K562 (cell line): Measurements from ENCODE around the gene E2F2. TPM values are rescaled to one million over a fixed set of nuclear protein-coding genes. Genes with fewer than 3 reads are reported as not detected.

ENCODE experiments used
- BCL6 ChIP-seq: fragments of 250-450 bp; sonication (Bioruptor Pico); IDR thresholded peaks from 2 replicates; pipeline ENCODE4 v1.4.0; 2020
- CHCHD3 ChIP-seq: fragments of 250-450 bp; sonication (Bioruptor Pico); IDR thresholded peaks from 2 replicates; pipeline ENCODE4 v2.1.2; 2022; ENCODE audit warnings: mild to moderate bottlenecking
- CLOCK ChIP-seq: fragments of 250-450 bp; sonication (Bioruptor Pico); IDR thresholded peaks from 2 replicates; pipeline ENCODE4 v1.4.0; 2020; ENCODE audit warnings: mild to moderate bottlenecking, moderate library complexity, borderline replicate concordance
- CREB3L1 ChIP-seq: fragments of 450-650 bp; IDR thresholded peaks from 2 replicates; pipeline ENCODE4 v1.6.1; 2014; ENCODE audit warnings: low read depth, mild to moderate bottlenecking, moderate library complexity, borderline replicate concordance
- CTBP1 ChIP-seq: fragments of 450-650 bp; IDR thresholded peaks from 2 replicates; pipeline ENCODE4 v1.6.1; 2016; ENCODE audit warnings: borderline replicate concordance
- EP400 ChIP-seq: fragments of 450-650 bp; IDR thresholded peaks from 2 replicates; pipeline ENCODE4 v1.6.1; 2017; ENCODE audit warnings: antibody characterized with exemption, mild to moderate bottlenecking, moderate library complexity
- FOXK2 ChIP-seq, 2 experiments: fragments of 450-650 bp; IDR thresholded peaks in 1 of 2; conservative IDR thresholded peaks in 1 of 2; 2 replicates each; pipeline ENCODE4 v1.6.1; 2016; ENCODE audit warnings: low read depth in 2 of 2, mild to moderate bottlenecking in 1 of 2
- IFI16 ChIP-seq: fragments of 250-450 bp; sonication (Bioruptor Pico); IDR thresholded peaks from 2 replicates; pipeline ENCODE4 v2.1.2; 2022; ENCODE audit warnings: mild to moderate bottlenecking, inconsistent platforms
- MAFG ChIP-seq: fragments of 450-650 bp; conservative IDR thresholded peaks from 2 replicates; pipeline ENCODE4 v1.6.1; 2016; ENCODE audit warnings: missing genetic modification characterization, missing compliant biosample characterization
- MAZ ChIP-seq, 2 experiments: fragments of 450-650 bp in 1 of 2; sonication (generic) in 1 of 2; formaldehyde crosslinking; IDR thresholded peaks in 1 of 2; conservative IDR thresholded peaks in 1 of 2; 2 replicates each; pipeline versions ENCODE4 v1.4.0 to v1.5.0; 2020; ENCODE audit warnings: mild to moderate bottlenecking in 1 of 2, missing genetic modification reagents in 1 of 2
- MEF2D ChIP-seq: conservative IDR thresholded peaks from 2 replicates; pipeline ENCODE4 v1.6.1; 2016; ENCODE audit warnings: low read depth, missing genetic modification characterization, missing compliant biosample characterization
- MTF1 ChIP-seq: fragments of 250-450 bp; sonication (Bioruptor Pico); IDR thresholded peaks from 2 replicates; pipeline ENCODE4 v1.9.0; 2021; ENCODE audit warnings: moderate library complexity, mild to moderate bottlenecking, inconsistent platforms, borderline replicate concordance
- PHB ChIP-seq: fragments of 250-450 bp; sonication (Bioruptor Pico); IDR thresholded peaks from 2 replicates; pipeline ENCODE4 v1.5.0; 2021
- RB1 ChIP-seq: fragments of 450-650 bp; IDR thresholded peaks from 2 replicates; pipeline ENCODE4 v1.6.1; 2017; ENCODE audit warnings: low read depth, mild to moderate bottlenecking
- RBFOX2 ChIP-seq: fragments of 200-400 bp; formaldehyde crosslinking; IDR thresholded peaks from 2 replicates; pipeline ENCODE4 v1.6.1; 2017; ENCODE audit warnings: low read depth, mild to moderate bottlenecking, low read length, moderate library complexity
- SOX6 ChIP-seq: fragments of 450-650 bp; IDR thresholded peaks from 2 replicates; pipeline ENCODE4 v1.6.1; 2014; ENCODE audit warnings: mild to moderate bottlenecking
- TBP ChIP-seq: optimal IDR thresholded peaks from 2 replicates; pipeline ENCODE3; 2011; ENCODE audit warnings: low read depth, low read length, improper control_type of control experiment
- ZFP91 ChIP-seq: sonication (generic); formaldehyde crosslinking; IDR thresholded peaks from 2 replicates; pipeline ENCODE4 v1.8.0; 2022; ENCODE audit warnings: mild to moderate bottlenecking, missing genetic modification reagents
- ZNF277 ChIP-seq: fragments of 250-450 bp; sonication (Bioruptor Pico); IDR thresholded peaks from 2 replicates; pipeline ENCODE4 v1.8.0; 2022; ENCODE audit warnings: inconsistent platforms, mild to moderate bottlenecking, moderate library complexity, borderline replicate concordance
- ZNF586 ChIP-seq: fragments of 450-650 bp; formaldehyde crosslinking; conservative IDR thresholded peaks from 2 replicates; pipeline ENCODE4 v1.4.0; 2020; ENCODE audit warnings: mild to moderate bottlenecking, moderate library complexity
- polyA plus RNA-seq, 8 experiments: library from polyadenylated mRNA; depleted of rRNA in 4 of 8; stranded (reverse) in 5 of 8; unstranded in 3 of 8; fragments of >200 nt; fragmentation: Nextera tagmentation in 2 of 8; fragmentation: Illumina TruSeq in 1 of 8; extraction: Ambion mirVana in 2 of 8; extraction: Trizol in 1 of 8; gene quantifications; 2 replicates each; pipeline versions ENCODE4 v1.2.1 to v1.2.3, GENCODE V29; 2011 to 2014; ENCODE audit warnings: inconsistent platforms in 1 of 8, missing spikeins in 1 of 8
- total RNA-seq, 7 experiments: library from RNA; depleted of rRNA in 6 of 7; stranded (reverse); fragments of >200 nt in 6 of 7; fragmentation: Illumina TruSeq in 2 of 7; extraction: Trizol in 2 of 7; gene quantifications; 2 replicates each; pipeline versions ENCODE4 v1.2.1 to v1.2.3, GENCODE V29; 2011 to 2021; ENCODE audit warnings: low replicate concordance in 1 of 7

E2F2 gene
- total and polyA plus RNA-seq, 9 of the 15 experiments (the other 6 are each of a cell fraction or from before 2014, with no cell fraction given) = 3.1 to 25.3 (median 11.4) TPM

- TF ChIP-seq ZNF586 (CRISPR knock-in tag) (no peak), PHB (CRISPR knock-in tag) (0 out of 2 replicates have a peak, but pooled peaks have one; percentile 5), CHCHD3 (CRISPR knock-in tag) (no peak), ZFP91 (CRISPR knock-in tag) (peak; percentile 29; the same call in 1 of the 2 replicates), MTF1 (CRISPR knock-in tag) (no peak), FOXK2 (conservative IDR thresholded peaks at IDR 0.05 in 1 of 2, IDR thresholded peaks at IDR 0.05 in 1 of 2; ENCODE audit: low read depth in 2 of 2) (peak in 1 of 2 experiments; percentile 61; a peak in 1 of 4 replicates), CTBP1 (peak; percentile 96), MAFG (tag) (no peak), IFI16 (no peak), EP400 (peak; percentile 83), SOX6 (peak; percentile 79), RBFOX2 (peak; percentile 85), CREB3L1 (peak; percentile 55; the same call in 1 of the 2 replicates), ZNF277 (CRISPR knock-in tag) (no peak), CLOCK (no peak), RB1 (peak; percentile 94), MEF2D (0 out of 2 replicates have a peak, but pooled peaks have one; percentile 39), TBP (peak; percentile 71), MAZ (CRISPR knock-in tag; conservative IDR thresholded peaks at IDR 0.05 in 1 of 2, IDR thresholded peaks at IDR 0.05 in 1 of 2) (peak; percentile 72 to 98; a peak in 3 of 4 replicates), BCL6 (no peak)
Observed at GRCh38 chr1:23558140-23558871, 27.3 kb upstream of the E2F2 start (continued).
